NCI-H2227 (cell line): ENCODE data around the gene RIPOR2.
"Not testable (repeated sequence)": the region's sequence is repeated elsewhere in the genome, so short reads cannot be mapped to it uniquely, and the experiment has no call there.

Experiments
- DNase-seq: peaks from one replicate; lab custom pipeline; 2025; ENCODE audit not compliant: unreplicated experiment; lab: John Stamatoyannopoulos, UW

Gene RIPOR2

GRCh38 chr6:24926647-24927046 lies 9.1 kb downstream of the RIPOR2 start:
- DNase-seq = not testable (repeated sequence)

GRCh38 chr6:24926192-24926591 lies 9.6 kb downstream of the RIPOR2 start:
- DNase-seq = no peak

- DNase-seq = no peak
Measured at GRCh38 chr6:24925661-24926060, 10.1 kb downstream of the RIPOR2 start.

GRCh38 chr6:24924580-24925356 lies 11.0 kb downstream of the RIPOR2 start:
- no peak for DNase-seq

GRCh38 chr6:24923885-24924401 lies 11.8 kb downstream of the RIPOR2 start:
- DNase-seq = no peak

GRCh38 chr6:24922814-24923213 lies 12.9 kb downstream of the RIPOR2 start:
- DNase-seq = no peak

GRCh38 chr6:24922170-24922569 lies 13.6 kb downstream of the RIPOR2 start:
- DNase-seq = no peak

GRCh38 chr6:24920136-24920535 lies 15.6 kb downstream of the RIPOR2 start:
- no peak for DNase-seq

GRCh38 chr6:24919056-24919892 lies 16.5 kb downstream of the RIPOR2 start:
- peak; percentile 73 for DNase-seq

- no peak for DNase-seq
Measured at GRCh38 chr6:24918641-24919055, 17.1 kb downstream of the RIPOR2 start.

GRCh38 chr6:24916496-24916895 lies 19.3 kb downstream of the RIPOR2 start:
- no peak for DNase-seq

- no peak for DNase-seq
Measured at GRCh38 chr6:24915641-24916040, 20.1 kb downstream of the RIPOR2 start.

GRCh38 chr6:24914082-24914481 lies 21.7 kb downstream of the RIPOR2 start:
- not testable (repeated sequence) for DNase-seq

GRCh38 chr6:24911796-24912382 lies 23.9 kb downstream of the RIPOR2 start:
- DNase-seq = no peak

- peak; percentile 82 for DNase-seq
Measured at GRCh38 chr6:24910961-24911725, 24.6 kb downstream of the RIPOR2 start.

- DNase-seq = peak; percentile 52
Measured at GRCh38 chr6:24910331-24910960, 25.3 kb downstream of the RIPOR2 start.

GRCh38 chr6:24909241-24910216 lies 26.2 kb downstream of the RIPOR2 start:
- DNase-seq = peak; percentile 17

GRCh38 chr6:24908650-24909035 lies 27.1 kb downstream of the RIPOR2 start:
- DNase-seq = peak; percentile 18
